Measurements from ENCODE around the gene RASA3.

RASA3 gene

GRCh38 chr13:114065141-114065925 lies 67.1 kb downstream of the RASA3 start:
- ATAC-seq, result peak; percentile 87 to 88

DNA sequence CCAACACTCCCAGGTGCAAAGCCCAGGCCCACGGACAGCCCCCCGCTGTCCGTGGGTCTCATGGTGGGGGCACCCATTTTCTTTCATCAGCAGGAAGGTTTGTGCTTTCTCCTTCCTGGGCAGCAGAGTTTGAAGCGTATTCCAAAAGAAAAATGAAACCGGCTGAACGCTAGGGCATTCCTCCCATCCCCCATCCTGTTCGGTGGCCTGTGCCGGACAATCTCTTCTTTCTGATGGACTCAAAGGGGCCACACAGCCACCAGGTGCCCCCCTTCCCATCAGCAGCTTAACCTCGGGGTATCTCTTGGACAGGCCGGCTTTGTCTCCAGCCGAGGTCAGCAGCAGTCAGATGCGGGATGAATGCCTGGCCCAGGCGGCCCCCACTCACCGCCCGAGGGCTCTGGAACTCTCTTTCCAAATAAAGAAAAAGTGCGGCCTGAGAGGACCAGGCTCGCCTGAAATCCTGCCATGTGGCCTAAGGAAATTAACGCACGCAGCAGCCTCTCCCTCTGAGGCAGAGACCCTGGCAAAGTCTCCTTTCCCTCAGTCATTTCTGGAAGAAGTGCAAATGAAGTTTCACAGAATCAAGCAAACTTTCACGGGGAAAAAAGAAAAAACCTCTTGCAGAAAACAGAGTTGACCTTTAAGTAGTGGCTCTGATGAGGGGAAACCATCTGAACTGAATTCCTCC lies 67.8 kb downstream of the RASA3 start:
- ATAC-seq, result no peak

DNA sequence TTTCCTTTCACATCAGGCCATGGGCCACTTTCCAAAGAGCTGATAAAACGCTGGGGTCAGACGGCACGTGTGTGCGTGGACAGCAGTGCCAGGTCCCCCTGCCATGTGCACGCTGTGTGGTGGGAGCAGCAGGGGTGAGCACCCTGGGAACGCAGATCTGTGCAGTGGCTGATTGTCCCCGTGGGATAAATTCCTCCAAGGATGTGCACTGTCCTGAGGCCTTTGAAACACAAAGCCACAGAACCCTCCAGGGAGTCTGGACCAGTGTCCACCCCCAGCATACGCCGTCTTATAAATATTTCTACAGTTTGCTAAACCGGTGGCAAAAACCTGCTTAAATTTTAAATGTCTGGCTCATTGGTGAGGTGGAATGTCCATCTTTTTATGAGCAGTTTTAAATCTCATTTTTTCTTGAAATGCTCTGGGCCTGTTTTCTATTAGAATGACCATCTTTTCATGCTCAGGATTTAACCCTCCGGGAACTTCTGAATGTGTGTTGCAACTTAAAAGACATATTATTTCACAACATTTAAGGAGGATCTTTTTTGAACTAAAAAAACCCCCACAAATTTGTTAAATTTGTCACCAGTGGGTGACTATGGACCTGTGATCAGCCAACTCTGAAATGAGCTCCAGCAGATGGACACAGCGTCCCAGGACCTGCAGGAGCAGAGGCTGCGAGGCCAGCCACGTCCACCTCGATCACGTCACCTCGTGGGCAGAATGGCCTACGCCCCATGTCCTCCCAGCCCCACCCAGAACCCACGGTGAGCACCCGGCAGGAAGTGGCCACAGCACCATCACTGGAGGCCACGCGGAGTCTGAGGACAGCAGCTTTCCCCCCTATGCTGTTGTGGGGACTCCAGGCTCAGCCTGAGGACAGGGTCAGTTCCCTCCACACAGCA lies 68.6 kb downstream of the RASA3 start:
- ATAC-seq, result no peak

GRCh38 chr13:114062754-114063153 lies 69.7 kb downstream of the RASA3 start:
- no peak for ATAC-seq

DNA sequence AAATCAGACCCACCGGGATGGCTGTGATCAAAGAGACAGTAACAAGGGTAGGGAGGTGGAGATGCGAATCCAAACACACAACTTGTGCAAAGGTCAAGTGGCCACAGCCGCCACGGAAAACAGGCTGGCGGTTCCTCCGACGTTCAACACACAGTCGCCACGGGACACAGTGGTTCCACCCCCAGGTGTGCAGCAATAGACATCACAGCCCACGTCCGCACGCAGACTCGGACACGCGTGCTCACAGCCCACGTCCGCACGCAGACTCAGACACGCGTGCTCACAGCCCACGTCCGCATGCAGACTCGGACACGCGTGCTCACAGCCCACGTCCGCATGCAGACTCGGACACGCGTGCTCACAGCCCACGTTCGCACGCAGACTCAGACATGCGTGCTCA lies 70.1 kb downstream of the RASA3 start:
- ATAC-seq, result no peak

DNA sequence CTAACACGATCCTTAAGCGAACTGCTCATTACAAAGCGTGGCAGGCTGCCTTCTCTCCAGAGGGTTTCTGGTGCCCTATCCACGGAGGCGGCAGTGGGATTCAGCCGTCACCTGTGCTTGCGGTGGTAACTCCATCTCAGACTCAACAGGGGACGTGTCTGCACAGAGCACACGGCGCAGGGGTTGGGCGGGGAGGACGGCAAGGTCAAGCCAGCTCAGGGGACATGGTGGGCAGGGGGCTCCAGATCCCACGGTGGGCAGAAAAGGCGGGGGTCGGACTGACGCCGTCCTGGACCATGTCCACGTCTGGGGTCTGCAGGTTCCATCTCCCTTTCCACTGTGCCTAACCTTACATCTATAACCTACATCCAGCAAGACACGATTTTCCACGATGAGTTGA lies 70.7 kb downstream of the RASA3 start:
- no peak for ATAC-seq

DNA sequence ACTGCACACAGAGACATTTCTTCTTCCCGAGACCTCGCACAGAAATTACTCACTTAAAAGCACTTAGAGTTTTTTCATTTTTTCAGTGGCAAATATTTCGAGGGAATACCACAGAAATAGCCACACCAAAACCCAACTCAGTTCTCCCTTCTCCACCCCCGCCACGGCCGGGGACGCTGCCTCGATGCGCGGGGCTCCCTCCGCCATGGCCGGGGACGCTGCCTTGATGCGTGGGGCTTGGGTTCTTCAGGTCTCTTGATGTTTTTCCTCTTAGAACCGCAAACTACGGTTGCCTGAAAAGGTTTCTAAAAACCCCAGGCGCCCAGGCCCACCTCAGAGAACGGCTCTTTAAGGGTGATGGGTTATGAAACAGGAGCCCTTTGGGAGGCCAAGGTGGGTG lies 71.4 kb downstream of the RASA3 start:
- ATAC-seq, result no peak

GRCh38 chr13:114059946-114060860 lies 72.2 kb downstream of the RASA3 start:
- ATAC-seq, result no peak

GRCh38 chr13:114059428-114059827 lies 73.0 kb downstream of the RASA3 start:
- ATAC-seq, result no peak

DNA sequence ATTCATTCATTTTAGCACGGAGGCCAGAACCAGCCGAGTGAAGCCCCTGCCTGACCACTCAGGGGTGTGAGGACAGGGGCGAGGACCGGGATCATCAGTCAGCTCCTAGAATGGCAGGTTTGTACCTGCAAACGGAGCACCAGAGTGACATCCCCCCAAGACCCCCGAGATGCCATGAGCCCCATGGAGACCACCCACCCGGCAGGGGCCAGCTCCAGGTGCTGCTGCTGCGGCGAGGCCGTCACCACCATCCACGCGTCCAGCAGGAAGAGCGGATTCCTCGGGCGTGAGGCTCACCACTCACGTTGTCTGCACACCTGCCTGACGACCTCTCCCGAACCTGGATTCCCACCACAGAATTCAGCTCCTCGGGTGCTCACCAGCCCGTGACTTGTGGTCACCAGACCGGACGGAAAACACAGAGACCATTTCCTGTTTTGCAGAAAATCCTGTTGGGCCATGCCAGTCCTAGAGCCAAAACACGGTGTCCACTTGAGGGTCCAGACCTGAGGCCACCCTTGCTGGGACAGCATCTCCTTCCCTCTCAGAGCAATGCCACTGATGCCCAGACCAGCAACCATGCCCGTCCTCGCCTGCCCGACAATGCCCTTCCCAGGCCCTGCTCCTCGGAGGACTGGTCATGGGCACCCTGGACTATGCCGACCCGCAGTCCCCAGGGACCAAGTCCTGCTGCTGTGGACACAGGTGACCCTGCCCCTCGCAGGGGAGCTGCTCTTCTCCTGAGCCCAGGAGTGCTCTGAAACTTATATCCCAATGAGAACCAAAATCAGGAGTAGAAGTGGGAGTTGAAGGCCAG lies 74.2 kb downstream of the RASA3 start:
- ATAC-seq, result no peak

- no peak for ATAC-seq
Observed at GRCh38 chr13:114057166-114058050, 75.0 kb downstream of the RASA3 start.

DNA sequence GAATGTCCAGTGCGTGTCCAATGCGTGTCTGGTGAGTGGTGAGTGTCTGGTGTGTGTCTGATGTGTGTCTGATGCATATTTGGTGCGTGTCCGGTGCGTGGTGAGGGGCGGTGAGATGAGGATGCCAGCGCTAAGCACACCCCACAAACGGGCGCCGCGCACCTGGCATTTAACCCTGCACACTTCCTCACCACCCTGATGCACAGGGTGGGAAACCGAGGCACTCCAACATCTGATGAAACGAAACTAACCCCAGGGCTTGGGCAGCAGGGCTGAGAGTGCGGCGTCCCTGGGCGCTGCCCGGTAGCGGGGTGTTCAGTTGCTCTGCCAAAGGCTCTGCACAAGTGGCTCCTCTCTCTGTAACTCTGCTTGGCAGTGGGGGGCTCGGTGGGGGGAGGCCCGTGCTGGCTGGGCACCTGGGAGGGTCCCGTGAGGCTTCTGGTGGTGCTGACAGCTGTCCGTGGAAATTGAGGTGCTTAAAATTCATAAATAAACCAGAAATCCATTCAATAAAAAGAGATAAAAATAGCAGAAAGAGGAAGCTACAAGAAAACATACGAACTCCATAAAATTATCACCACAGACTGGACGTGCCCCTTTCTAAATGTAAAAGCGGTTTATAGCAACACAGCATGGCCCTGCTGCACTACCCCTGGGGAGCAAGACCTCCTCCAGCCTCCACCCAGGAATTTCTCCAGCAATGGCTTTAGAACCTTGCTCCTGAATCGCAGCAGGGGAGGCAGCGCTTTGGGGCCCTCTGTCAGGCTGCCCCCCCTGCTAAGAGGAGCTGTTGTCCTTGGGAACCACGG lies 76.0 kb downstream of the RASA3 start:
- no peak for ATAC-seq

- no peak for ATAC-seq
Observed at GRCh38 chr13:114055766-114056165, 76.7 kb downstream of the RASA3 start.

DNA sequence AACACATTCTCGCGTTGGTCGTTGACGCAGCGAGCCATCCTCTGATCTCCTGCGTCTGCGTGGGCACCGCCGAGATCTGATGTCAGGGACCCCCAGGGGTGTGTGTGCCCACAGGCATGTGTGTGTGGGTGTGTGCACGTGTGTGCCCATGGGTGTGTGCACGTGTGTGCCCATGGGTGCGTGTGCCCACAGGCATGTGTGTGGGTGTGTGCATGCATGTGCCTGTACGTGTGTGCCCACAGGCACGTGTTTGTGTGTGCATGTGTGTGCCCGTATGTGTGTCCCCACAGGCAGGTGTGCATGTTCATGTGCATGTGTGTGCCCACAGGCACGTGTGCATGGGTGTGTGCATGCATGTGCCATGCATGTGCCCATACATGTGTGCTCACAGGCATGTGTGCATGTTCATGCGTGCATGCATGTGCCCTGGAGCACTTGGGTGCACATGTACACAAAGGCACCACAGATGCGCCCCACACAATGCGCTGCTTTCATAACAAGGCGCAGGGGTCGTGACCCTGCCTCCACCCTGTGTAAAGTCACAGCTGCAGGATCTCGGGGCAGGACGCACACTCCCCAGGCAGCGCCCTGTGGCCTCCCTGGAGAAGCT lies 77.5 kb downstream of the RASA3 start:
- no peak for ATAC-seq

DNA sequence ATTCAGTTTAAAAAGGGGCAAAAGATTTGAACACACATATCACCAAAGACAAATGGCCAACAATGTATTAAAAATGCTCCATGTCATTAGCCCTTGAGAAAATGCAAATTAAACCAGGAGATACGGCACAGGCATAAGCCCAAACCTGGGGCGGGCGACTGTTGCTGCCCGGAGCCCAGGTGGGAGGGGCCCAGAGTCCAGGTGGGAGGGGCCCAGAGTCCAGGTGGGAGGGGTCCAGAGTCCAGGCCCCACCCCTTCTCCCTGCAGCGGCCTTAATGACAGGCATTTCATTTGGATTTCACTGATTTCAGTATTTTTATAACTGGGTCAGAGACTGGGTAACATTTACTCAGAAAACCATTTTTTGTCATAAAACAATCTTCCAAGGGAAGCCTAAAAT lies 78.2 kb downstream of the RASA3 start:
- ATAC-seq, result no peak

DNA sequence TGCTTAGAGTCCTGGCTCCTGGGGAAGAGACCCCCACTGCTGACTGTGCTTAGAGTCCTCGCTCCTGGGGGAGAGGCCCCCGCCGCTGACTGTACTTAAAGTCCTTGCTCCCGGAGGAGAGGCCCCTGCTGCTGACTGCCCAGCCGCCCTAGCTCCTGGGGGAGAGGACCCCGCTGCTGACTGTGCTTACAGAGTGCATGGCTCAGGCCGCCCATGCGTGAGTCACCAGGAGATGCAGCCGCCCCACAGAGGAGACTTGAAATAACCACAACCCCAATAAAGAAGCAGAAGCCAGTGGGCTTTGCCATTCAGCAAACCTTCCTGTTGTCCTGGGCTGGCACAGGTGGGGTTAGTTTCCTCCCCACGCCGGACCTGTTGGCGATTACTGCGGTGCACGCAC lies 79.4 kb downstream of the RASA3 start:
- no peak for ATAC-seq

DNA sequence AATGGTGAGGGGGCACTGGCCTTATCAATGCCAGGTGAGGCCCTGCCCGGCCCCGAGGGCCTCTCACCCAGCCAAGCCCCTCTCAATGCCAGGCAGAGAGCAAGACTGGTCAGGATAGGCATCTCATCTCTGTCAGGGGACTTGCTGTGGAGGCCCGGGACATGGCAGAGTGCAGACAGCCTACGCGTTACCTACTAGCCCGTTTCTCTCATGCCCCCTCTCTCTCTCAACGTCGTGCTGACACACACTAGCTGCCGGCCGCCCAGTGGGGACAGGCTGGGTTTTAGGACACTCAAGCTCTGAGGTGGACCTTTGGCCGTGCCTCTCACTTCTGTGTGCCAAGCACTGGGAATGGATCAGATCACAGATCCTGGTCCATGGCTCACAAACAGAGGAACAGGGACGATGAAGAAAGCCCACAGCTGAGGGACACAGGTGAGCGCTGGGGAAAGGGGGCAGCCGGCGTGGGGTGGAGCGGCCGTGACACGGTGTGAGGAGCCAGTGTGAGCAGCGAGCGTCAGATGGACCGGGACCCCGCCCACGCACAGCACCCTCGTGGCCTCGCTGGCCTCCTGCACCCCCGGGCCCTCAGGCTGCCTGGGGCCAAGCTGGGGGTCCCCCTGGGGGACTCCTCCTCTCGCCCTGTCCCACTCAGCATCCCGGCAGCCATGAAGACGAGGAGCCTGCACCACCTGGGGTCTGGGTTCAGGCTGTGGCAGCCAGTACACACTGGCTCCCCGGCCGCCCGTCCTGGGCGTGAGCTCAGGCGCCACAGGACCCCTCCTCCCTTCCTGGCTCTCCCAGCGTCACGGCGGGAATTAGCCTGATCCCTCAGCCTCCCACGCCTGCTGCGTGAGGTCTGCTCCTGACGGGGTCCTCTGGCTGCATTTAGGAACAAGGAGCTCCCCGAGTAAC lies 81.6 kb downstream of the RASA3 start:
- no peak for ATAC-seq

DNA sequence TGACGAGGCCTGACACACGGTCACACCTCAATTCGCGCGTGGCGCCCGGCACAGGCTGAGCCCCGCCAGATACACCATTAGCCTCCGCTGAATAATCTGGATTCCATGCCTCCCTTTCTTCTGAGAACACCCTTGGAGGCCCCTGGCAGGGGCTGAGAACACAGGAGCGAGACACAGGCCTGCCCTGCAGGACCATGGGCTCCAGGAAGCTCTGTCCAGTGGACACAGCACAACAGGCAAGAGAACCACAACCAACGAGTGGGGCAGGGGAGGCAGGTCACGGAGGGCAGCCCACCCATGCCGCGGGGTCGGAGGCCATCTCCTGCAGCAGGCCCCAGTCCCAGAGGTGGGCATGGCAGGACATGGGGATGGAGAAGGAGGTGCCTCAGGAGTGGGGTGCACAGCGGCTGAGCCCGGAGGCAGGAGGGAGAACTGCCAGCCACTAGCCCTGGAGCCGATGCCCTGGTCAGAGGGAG lies 82.8 kb downstream of the RASA3 start:
- no peak for ATAC-seq
